ENCODE data around the gene RMRP.

The RMRP gene

GRCh38 chr9:35666549-35666948, 8.7 kb upstream of the RMRP start:
- ChIA-PET POLR2A (no interaction called here), CTCF (no interaction called here)
- TF ChIP-seq LEF1 (IDR thresholded peaks at IDR 0.05; ENCODE audit: borderline replicate concordance): no peak
- no peak for TF ChIP-seq PKNOX1 (IDR thresholded peaks at IDR 0.05)
- no peak for TF ChIP-seq BHLHE40 (IDR thresholded peaks at IDR 0.05; ENCODE audit: borderline replicate concordance)
- TF ChIP-seq NFRKB (IDR thresholded peaks at IDR 0.05): no peak
- no peak for TF ChIP-seq TARDBP (IDR thresholded peaks at IDR 0.05)
- TF ChIP-seq SUZ12 (IDR thresholded peaks at IDR 0.05): no peak
- no peak for TF ChIP-seq ZNF384 (IDR thresholded peaks at IDR 0.05)
- TF ChIP-seq ARNT (IDR thresholded peaks at IDR 0.05): no peak
- TF ChIP-seq ELF4 (IDR thresholded peaks at IDR 0.05): no peak
- DNase-seq (ENCODE audit: extremely low spot score): no peak

- TF ChIP-seq SP1 (IDR thresholded peaks at IDR 0.05) (no peak), FOXM1 (IDR thresholded peaks at IDR 0.05; ENCODE audit: borderline replicate concordance) (no peak), ELF4 (IDR thresholded peaks at IDR 0.05) (no peak), CTBP1 (IDR thresholded peaks at IDR 0.05; ENCODE audit: borderline replicate concordance) (no peak)
- ChIA-PET CTCF (no interaction called here), POLR2A (interaction anchor here (2.0 to 2.6 kb wide), 3 partner anchors 18 to 25 kb away, joined by 5 to 14 read pairs (median 7); partner anchors contain the start of gene TPM2)
- no peak for DNase-seq (ENCODE audit: extremely low spot score)
Observed at GRCh38 chr9:35666045-35666444, 8.2 kb upstream of the RMRP start.

- ChIA-PET CTCF (interaction anchor here (0.5 to 1.1 kb wide), 3 partner anchors 18 to 62 kb away, joined by 3 to 6 read pairs (median 4); no protein-coding TSS in a partner anchor), POLR2A (interaction anchor here (1.6 to 2.6 kb wide), 7 partner anchors 14 to 83 kb away, joined by 5 to 14 read pairs (median 7); partner anchors contain the start of genes GBA2, RGP1 and TPM2)
- no peak for TF ChIP-seq ELF4 (IDR thresholded peaks at IDR 0.05)
- no peak for DNase-seq (ENCODE audit: extremely low spot score)
Observed at GRCh38 chr9:35665471-35665818, 7.6 kb upstream of the RMRP start.

GRCh38 chr9:35664531-35665470, 7.0 kb upstream of the RMRP start, which contains the start of gene ARHGEF39:
ARHGEF39 (minus strand) TSS chr9:35665195; CDS start chr9:35665169, 26 bp downstream.
- TF ChIP-seq FOXM1 (IDR thresholded peaks at IDR 0.05; ENCODE audit: borderline replicate concordance): peak; percentile 60; the same call in 1 of the 2 replicates
- TF ChIP-seq L3MBTL2 (conservative IDR thresholded peaks at IDR 0.05): peak; percentile 45; the same call in 1 of the 2 replicates
- TF ChIP-seq ELF4 (IDR thresholded peaks at IDR 0.05): peak; percentile 35; the same call in 1 of the 2 replicates
- TF ChIP-seq CTBP1 (IDR thresholded peaks at IDR 0.05; ENCODE audit: borderline replicate concordance): no peak
- ChIA-PET CTCF (interaction anchor here (0.5 to 1.1 kb wide), 3 partner anchors 18 to 61 kb away, joined by 3 to 6 read pairs (median 4); no protein-coding TSS in a partner anchor), POLR2A (interaction anchor here (0.7 to 2.6 kb wide), 13 partner anchors 9 to 84 kb away, joined by 3 to 14 read pairs (median 5); partner anchors contain the start of genes CREB3, GBA2, RGP1 and TPM2)
- peak; percentile 90 for DNase-seq (ENCODE audit: extremely low spot score)

- POLR2A ChIA-PET: interaction anchor here (2.7 kb wide), 1 partner anchor 70 kb away, joined by 10 read pairs; the partner anchor contains the start of genes CREB3 and TLN1
- CTCF ChIA-PET: no interaction called here
- no peak for DNase-seq (ENCODE audit: extremely low spot score)
- no peak for TF ChIP-seq PKNOX1 (IDR thresholded peaks at IDR 0.05)
- no peak for TF ChIP-seq CTBP1 (IDR thresholded peaks at IDR 0.05; ENCODE audit: borderline replicate concordance)
- no peak for TF ChIP-seq FOXM1 (IDR thresholded peaks at IDR 0.05; ENCODE audit: borderline replicate concordance)
- no peak for TF ChIP-seq TARDBP (IDR thresholded peaks at IDR 0.05)
- no peak for TF ChIP-seq ELF4 (IDR thresholded peaks at IDR 0.05)
- no peak for TF ChIP-seq ARNT (IDR thresholded peaks at IDR 0.05)
- TF ChIP-seq ZNF384 (IDR thresholded peaks at IDR 0.05): no peak
Observed at GRCh38 chr9:35662437-35662836, 4.6 kb upstream of the RMRP start.

- ChIA-PET CTCF (no interaction called here), POLR2A (interaction anchor here (1.2 to 2.7 kb wide), 5 partner anchors 14 to 93 kb away, joined by 3 to 10 read pairs (median 5); partner anchors contain the start of genes CREB3 and TLN1)
- no peak for DNase-seq (ENCODE audit: extremely low spot score)
- TF ChIP-seq FOXM1 (IDR thresholded peaks at IDR 0.05; ENCODE audit: borderline replicate concordance) (no peak), FOXA1 (IDR thresholded peaks at IDR 0.05) (no peak), ZNF384 (IDR thresholded peaks at IDR 0.05) (no peak), BHLHE40 (IDR thresholded peaks at IDR 0.05; ENCODE audit: borderline replicate concordance) (no peak), CTBP1 (IDR thresholded peaks at IDR 0.05; ENCODE audit: borderline replicate concordance) (no peak), TARDBP (IDR thresholded peaks at IDR 0.05) (no peak), HDGF (IDR thresholded peaks at IDR 0.05; ENCODE audit: borderline replicate concordance) (no peak), ELF4 (IDR thresholded peaks at IDR 0.05) (no peak), SP1 (IDR thresholded peaks at IDR 0.05) (no peak), SUZ12 (IDR thresholded peaks at IDR 0.05) (no peak)
Observed at GRCh38 chr9:35661756-35662350, 4.0 kb upstream of the RMRP start.

GRCh38 chr9:35660966-35661415, 3.2 kb upstream of the RMRP start:
- POLR2A ChIA-PET: interaction anchor here (1.0 to 2.7 kb wide), 6 partner anchors 13 to 94 kb away, joined by 3 to 10 read pairs (median 5); partner anchors contain the start of genes CREB3 and TLN1
- no peak for TF ChIP-seq LEF1 (IDR thresholded peaks at IDR 0.05; ENCODE audit: borderline replicate concordance)
- no peak for TF ChIP-seq SP1 (IDR thresholded peaks at IDR 0.05)
- TF ChIP-seq HDGF (IDR thresholded peaks at IDR 0.05; ENCODE audit: borderline replicate concordance): no peak
- no peak for TF ChIP-seq NFRKB (IDR thresholded peaks at IDR 0.05)
- no peak for TF ChIP-seq TARDBP (IDR thresholded peaks at IDR 0.05)
- no peak for TF ChIP-seq SUZ12 (IDR thresholded peaks at IDR 0.05)
- TF ChIP-seq L3MBTL2 (conservative IDR thresholded peaks at IDR 0.05): no peak
- no peak for TF ChIP-seq ZNF384 (IDR thresholded peaks at IDR 0.05)
- TF ChIP-seq BHLHE40 (IDR thresholded peaks at IDR 0.05; ENCODE audit: borderline replicate concordance): no peak
- no peak for TF ChIP-seq FOXM1 (IDR thresholded peaks at IDR 0.05; ENCODE audit: borderline replicate concordance)
- no peak for TF ChIP-seq PKNOX1 (IDR thresholded peaks at IDR 0.05)
- no peak for TF ChIP-seq FOXK2 (IDR thresholded peaks at IDR 0.05)
- DNase-seq (ENCODE audit: extremely low spot score): no peak
- CTCF ChIA-PET: no interaction called here
